Aorta (tissue), 5 donors: ENCODE results near the gene TIRAP. TPM values are rescaled to one million over a fixed set of nuclear protein-coding genes. Genes with fewer than 3 reads are reported as not detected.

Experiments
- ATAC-seq: fragments of 200-7000 bp; cut with Tn5 transposase; one replicate; pipeline ENCODE4 v1.9.1; 2022; ENCODE audit warnings: moderate library complexity; ENCODE audit not compliant: low FRiP score
- DNase-seq, 2 donors: peaks; one replicate each; pipeline ENCODE4 v3.0.0-alpha.2; 2020
- H3K27ac ChIP-seq, 2 donors: one replicate each; pipeline ENCODE4 v1.5.1; 2013; ENCODE audit warnings: low read length in 2 of 2, mild to moderate bottlenecking in 2 of 2, moderate library complexity in 2 of 2, control low read depth in 1 of 2, inconsistent platforms in 1 of 2, low read depth in 1 of 2
- H3K27me3 ChIP-seq, 2 donors: one replicate each; pipeline ENCODE4 v1.6.1; 2013; ENCODE audit warnings: control low read depth in 1 of 2, low read length in 1 of 2, mild to moderate bottlenecking in 1 of 2, moderate library complexity in 1 of 2; ENCODE audit not compliant: insufficient read depth in 2 of 2, control insufficient read depth in 1 of 2
- H3K36me3 ChIP-seq, 2 donors: one replicate each; pipeline ENCODE4 v1.6.1; 2013; ENCODE audit warnings: control low read depth in 1 of 2, low read length in 1 of 2, mild to moderate bottlenecking in 1 of 2; ENCODE audit not compliant: insufficient read depth in 2 of 2, control insufficient read depth in 1 of 2
- H3K4me1 ChIP-seq, 2 donors: one replicate each; pipeline ENCODE4 v1.6.1; 2013; ENCODE audit warnings: low read length in 2 of 2, control low read depth in 1 of 2, mild to moderate bottlenecking in 1 of 2, moderate library complexity in 1 of 2; ENCODE audit not compliant: insufficient read depth in 2 of 2, control insufficient read depth in 1 of 2
- H3K4me3 ChIP-seq, 2 donors: one replicate each; pipeline ENCODE4 v1.5.1; 2013; ENCODE audit warnings: low read length in 2 of 2, control low read depth in 1 of 2, mild to moderate bottlenecking in 1 of 2
- H3K9me3 ChIP-seq: one replicate; pipeline ENCODE4 v1.6.1; 2013; ENCODE audit warnings: mild to moderate bottlenecking, low read length; ENCODE audit not compliant: control insufficient read depth
- WGBS, 2 donors: extraction: QIAGEN DNeasy Blood & Tissue Kit; methylation state at CpG; one replicate each; pipeline ENCODE4 v1.1.7; 2013; 5-methylcytosine and 5-hydroxymethylcytosine counted together
- intact Hi-C, 2 donors: fragments of 100-400 bp; cut with DNase I; formaldehyde crosslinking; loops; one replicate each; pipeline versions ENCODE4 v1.14.2 to v1.15.0; 2022
- polyA plus RNA-seq, 2 donors: library from polyadenylated mRNA; stranded (reverse); fragments of 200-250 nt; gene quantifications; one replicate each; pipeline ENCODE4 v1.2.3, GENCODE V29; 2013
- total RNA-seq, 2 donors: library from RNA; stranded (reverse); fragmentation: NEBNext Ultra II Directional; extraction: Animal tissue kit (Norgen Biotek cat#: 25700); gene quantifications; one replicate each; pipeline ENCODE4 v1.2.1, GENCODE V29; 2021
- donor health status: healthy with polysubstance abuse.
- donor health status: Bipolar disorder and iron deficiency.
- donor health status: DM: no; HTN: no; CAD: no.
- donor health status: DM: no; HTN: no; CAD: no.
- donor health status: DM: yes; HTN: yes; CAD: no.

TIRAP gene
- total and polyA plus RNA-seq, 4 donors: 4.9 to 17.3 (median 10.1) TPM

DNA sequence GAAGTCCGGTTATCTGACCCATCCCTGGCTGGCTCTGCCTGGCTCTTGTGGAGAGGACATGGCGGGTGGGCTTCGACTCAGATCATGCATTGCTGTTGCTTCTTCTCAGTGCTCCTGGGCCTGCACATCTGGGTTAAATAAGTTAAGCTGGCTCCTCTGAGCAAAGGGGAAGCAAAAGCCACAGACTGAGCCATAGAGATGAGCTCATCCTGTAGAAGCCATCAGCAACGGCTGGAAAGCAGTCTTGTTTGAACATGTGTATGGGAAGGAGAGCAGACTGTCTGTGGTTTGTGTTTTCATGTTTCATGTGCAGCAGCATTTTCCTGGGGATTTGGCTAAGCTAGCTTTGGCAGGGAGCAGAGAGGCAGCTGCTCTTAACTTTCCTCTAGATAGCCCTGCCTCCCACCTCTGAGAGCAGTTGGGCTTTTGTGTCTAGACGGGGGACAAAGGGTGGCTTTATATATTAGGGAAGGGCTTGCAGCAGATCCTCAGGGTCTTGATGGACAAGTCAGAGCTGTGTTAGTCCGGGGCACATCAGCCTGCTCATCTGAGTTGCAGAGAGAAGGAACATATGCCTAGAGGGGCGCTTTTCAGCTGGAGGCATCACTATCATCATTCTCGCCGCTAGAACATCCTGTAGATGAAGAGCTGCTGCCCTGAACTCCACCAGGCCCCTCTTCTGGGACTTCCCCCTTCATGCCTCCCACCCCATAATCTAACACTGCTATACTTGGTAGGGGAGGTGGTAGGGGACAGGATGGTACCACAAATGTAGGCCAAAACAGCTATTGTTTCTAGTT lies 35.9 kb downstream of the TIRAP start:
- DNase-seq (peak; percentile 28 to 64), ATAC-seq (peak; percentile 86)
- H3K9me3 ChIP-seq: no peaks in the 10 kb centered on the region
- H3K27me3 ChIP-seq: no peaks in the 10 kb centered on the region
- intact Hi-C loops: loop anchor here in 1 of 2 donors (10.0 kb wide), 1 partner anchor 96 kb away; no protein-coding TSS in a partner anchor
- H3K27ac ChIP-seq: peak overlapping the region; percentile 23 to 73
- WGBS, 2 donors: 35% methylated on average over 9 of the region's 9 CpGs
- no peak overlapping the region for H3K4me3 ChIP-seq
- no peaks in the 10 kb centered on the region for H3K36me3 ChIP-seq
- H3K4me1 ChIP-seq: no peaks in the 10 kb centered on the region

DNA sequence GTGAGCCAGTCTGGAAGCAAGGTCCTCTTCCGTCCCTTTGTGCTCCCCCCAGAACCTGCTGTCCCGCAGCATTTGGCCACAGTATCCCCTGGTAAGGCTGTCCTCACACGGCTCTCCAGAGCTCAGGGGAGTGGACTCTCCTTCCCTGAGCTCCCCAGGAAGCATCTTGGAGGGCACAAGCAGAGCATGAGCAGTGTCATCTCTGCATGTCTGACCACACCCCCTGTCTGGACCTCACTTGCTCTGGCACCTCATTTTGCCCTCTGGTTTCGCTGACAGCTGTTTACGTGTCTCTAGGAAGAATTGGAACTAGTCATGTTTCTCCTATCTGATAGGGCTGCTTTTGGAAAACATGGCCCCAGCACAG lies 36.5 kb downstream of the TIRAP start:
- Histone ChIP-seq H3K27me3 (no peaks in the 10 kb centered on the region), H3K27ac (no peak overlapping the region), H3K4me1 (no peaks in the 10 kb centered on the region), H3K9me3 (no peaks in the 10 kb centered on the region), H3K36me3 (no peaks in the 10 kb centered on the region), H3K4me3 (no peak overlapping the region)
- DNase-seq: peak in 1 of 2 donors; percentile 31
- intact Hi-C loops: loop anchor here in 1 of 2 donors (10.0 kb wide), 1 partner anchor 95 kb away; no protein-coding TSS in a partner anchor
- ATAC-seq: no peak
- 34 to 49% methylated on average over 5 of the region's 5 CpGs for WGBS, 2 donors

DNA sequence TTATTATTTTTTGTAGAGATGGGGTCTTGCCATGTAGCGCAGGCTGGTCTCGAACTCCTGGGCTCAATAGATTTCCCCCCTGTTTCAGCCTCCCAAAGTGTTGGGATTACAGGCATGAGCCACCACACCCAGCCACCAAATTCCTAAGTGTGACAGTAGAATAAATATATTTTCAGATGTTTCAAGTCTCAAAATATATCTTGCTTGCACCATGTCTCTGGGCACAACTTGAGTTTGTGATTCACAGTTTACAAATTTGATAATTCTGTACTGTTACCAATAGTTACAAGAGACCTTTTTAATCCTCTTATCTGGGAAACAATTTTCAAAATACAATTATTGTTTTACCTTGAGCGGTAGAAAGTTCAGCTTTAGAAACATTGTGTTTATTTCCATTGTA lies 40.1 kb downstream of the TIRAP start:
- H3K9me3 ChIP-seq: no peaks in the 10 kb centered on the region
- H3K27me3 ChIP-seq: no peaks in the 10 kb centered on the region
- WGBS, 2 donors: 87 to 92% methylated on average over 3 of the region's 3 CpGs
- DNase-seq (peak in 1 of 2 donors; percentile 6), ATAC-seq (no peak)
- no peaks in the 10 kb centered on the region for H3K4me1 ChIP-seq
- no peak overlapping the region for H3K4me3 ChIP-seq
- no peaks in the 10 kb centered on the region for H3K36me3 ChIP-seq
- no peak overlapping the region for H3K27ac ChIP-seq
- intact Hi-C loops: no loop called here

DNA sequence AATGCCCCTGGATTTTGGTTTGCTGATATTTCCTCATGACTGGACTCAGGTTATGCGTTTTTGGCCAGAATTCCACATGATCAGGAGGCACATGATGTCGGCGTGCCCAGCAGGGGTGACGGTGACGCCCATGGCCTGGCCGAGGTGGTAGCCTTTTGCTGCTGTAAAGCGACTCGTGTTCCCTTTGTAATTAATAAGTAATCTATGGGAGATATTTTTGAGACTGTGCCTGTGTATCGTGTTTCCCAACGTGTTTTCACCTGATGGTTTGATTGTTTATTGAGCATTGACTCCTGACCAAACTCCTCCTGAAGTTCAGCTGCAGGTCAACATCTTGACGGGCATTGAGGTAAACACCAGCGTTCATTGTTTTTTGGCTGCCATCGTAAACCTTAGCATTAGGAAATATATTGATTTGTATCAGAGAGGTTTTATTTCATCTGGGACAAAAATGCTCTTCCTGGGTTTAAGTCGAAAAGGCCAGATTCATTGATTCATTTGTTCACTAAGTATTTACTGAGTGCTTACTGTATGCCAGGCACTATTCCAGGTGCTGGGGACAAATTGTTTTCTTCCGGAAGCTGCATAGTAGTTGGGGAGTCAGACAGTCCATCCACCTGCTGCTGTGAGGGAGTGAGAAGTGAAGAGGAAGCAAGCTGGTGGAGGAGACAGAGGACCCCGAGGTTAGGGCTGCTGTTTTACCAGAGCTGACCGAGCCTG lies 44.5 kb downstream of the TIRAP start:
- no peak overlapping the region for H3K4me3 ChIP-seq
- H3K27me3 ChIP-seq: no peaks in the 10 kb centered on the region
- H3K27ac ChIP-seq: no peak overlapping the region
- ATAC-seq (no peak), DNase-seq (peak; percentile 12 to 36)
- peaks cover 0 to 2% of the 10 kb centered on the region in 2 donors for H3K36me3 ChIP-seq
- no peaks in the 10 kb centered on the region for H3K4me1 ChIP-seq
- no peaks in the 10 kb centered on the region for H3K9me3 ChIP-seq
- 91 to 92% methylated on average over 17 of the region's 17 CpGs for WGBS, 2 donors
- intact Hi-C loops: no loop called here

DNA sequence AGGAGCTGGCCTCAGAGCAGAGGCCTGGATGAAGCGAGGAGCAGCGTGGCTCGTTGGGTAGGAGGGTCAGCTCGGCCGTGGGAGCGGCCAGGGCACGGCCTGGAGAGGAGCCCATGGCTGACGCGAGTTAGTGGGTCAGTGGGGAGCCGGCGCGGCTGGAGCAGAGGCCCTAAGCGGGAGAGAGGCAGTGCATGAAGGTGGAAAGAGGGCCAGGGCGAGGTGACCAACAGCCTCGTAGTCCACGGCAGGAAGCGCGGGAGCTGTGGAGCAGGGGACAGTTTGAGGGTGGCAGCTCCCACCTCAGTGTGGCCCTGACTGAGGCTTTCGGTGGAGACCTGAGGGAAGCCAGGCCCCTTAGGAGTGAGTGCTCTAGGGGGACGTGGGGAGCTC lies 45.1 kb downstream of the TIRAP start:
- peak; percentile 20 for ATAC-seq

DNA sequence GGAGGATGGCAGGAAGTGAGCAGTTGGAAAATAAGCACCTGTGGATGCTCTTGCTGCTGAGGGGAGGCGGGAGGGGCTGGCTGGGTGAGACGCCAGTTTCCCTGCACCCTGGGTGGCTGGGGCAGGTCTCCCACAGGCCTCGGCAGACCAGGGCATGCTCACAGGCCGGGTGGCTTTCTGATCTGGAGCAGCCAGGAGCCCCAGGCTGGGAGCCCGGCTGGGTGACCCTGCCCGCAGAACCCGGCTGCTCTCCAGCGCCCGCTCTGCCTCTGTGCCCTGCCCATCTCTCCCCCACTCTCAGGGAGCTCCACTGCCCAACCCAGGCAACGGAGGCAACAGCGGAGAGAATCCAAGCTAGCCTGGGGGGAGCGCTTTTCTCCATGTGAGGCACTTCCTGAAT lies 45.6 kb downstream of the TIRAP start:
- no peak for ATAC-seq
- H3K27me3 ChIP-seq: no peaks in the 10 kb centered on the region
- intact Hi-C loops: no loop called here
- H3K4me1 ChIP-seq: no peaks in the 10 kb centered on the region
- peak; percentile 41 to 58 for DNase-seq
- H3K27ac ChIP-seq: no peak overlapping the region
- no peaks in the 10 kb centered on the region for H3K9me3 ChIP-seq
- 90 to 94% methylated on average over 12 of the region's 12 CpGs for WGBS, 2 donors
- H3K4me3 ChIP-seq: no peak overlapping the region
- peaks cover 0 to 2% of the 10 kb centered on the region in 2 donors for H3K36me3 ChIP-seq

More for the DNA sequence above, 45.1 kb downstream of the TIRAP start:
- peak; percentile 38 to 69 for DNase-seq
- no peak overlapping the region for H3K27ac ChIP-seq
- no peak overlapping the region for H3K4me3 ChIP-seq
- 90 to 94% methylated on average over 20 of the region's 20 CpGs for WGBS, 2 donors
- intact Hi-C loops: no loop called here
- H3K36me3 ChIP-seq: peaks cover 0 to 2% of the 10 kb centered on the region in 2 donors
- H3K4me1 ChIP-seq: no peaks in the 10 kb centered on the region
- no peaks in the 10 kb centered on the region for H3K27me3 ChIP-seq
- no peaks in the 10 kb centered on the region for H3K9me3 ChIP-seq

DNA sequence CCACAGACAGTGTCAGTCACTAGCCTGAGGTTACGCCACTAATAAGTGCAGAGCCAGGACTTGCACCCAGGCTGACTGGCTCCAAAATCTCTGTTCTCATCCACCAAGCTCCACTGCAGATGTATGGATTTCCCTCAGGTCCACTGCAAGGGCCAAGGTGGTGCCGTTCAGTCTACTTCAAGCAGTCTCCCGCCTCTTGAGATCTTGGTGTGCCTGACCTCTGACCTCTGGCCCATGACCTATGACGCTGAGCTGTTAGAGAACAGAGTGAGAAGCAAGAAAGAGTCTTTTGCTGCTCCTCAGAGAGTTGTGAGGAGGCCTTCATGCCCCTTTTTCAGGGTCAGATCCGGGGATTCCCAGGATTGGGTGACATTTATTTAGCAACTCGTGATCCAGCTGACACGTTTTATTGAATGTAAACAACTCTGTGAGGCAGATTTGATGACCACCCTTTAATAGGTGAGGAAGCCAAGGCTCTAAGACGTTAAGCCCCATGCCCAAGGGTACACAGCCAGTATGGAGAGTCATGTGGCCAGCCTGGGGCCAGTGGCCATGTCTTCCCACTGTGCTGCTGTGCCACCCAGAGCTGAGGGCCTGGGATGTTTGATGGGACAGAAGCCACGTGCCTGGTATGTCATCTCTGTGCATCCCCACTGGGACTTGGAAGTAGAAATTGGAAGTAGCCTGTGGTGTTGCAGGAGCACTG lies 46.2 kb downstream of the TIRAP start:
- Histone ChIP-seq H3K27ac (no peak overlapping the region), H3K27me3 (no peaks in the 10 kb centered on the region), H3K36me3 (peaks cover 0 to 2% of the 10 kb centered on the region in 2 donors), H3K9me3 (no peaks in the 10 kb centered on the region), H3K4me3 (no peak overlapping the region), H3K4me1 (no peaks in the 10 kb centered on the region)
- ATAC-seq: no peak
- DNase-seq: peak; percentile 21 to 56
- 74 to 75% methylated on average over 9 of the region's 9 CpGs for WGBS, 2 donors
- intact Hi-C loops: no loop called here

DNA sequence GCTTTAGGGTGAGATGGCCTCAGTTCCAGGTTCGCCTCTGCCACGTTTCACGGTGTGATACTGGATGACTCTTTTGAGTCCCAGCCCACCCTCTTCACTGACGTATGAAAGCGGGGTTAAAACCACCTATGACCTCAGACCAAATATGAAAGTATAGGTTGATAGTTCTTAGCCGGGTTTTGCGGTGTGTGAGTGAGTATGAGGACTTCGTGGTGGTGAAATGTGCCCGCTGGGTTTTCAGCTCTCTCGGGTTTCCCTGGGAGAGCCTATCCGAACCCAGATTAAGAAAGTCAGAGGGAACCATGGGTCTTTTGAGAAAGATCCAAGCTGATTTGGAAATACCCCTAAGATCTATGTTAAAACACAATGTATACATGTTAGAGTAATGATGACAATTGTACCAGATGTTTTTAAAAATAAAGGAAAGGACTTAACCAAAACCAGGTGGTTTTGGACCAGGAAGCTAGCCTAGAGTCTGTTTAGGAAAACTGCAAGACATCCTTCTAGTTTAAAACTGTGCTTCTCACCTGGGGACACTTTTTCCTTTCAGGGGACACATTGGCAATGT lies 46.8 kb downstream of the TIRAP start:
- Histone ChIP-seq H3K4me1 (no peaks in the 10 kb centered on the region), H3K27me3 (no peaks in the 10 kb centered on the region), H3K4me3 (no peak overlapping the region), H3K27ac (no peak overlapping the region), H3K36me3 (peaks cover 0 to 2% of the 10 kb centered on the region in 2 donors), H3K9me3 (no peaks in the 10 kb centered on the region)
- intact Hi-C loops: no loop called here
- ATAC-seq (no peak), DNase-seq (no peak)
- WGBS, 2 donors: 87 to 88% methylated on average over 11 of the region's 11 CpGs
